HG03558 (cell line): ENCODE data around the gene ANTXR1.

Experiments used
- ATAC-seq: cut with Tn5 transposase; IDR thresholded peaks from one replicate; pipeline ENCODE4 v1.9.1; 2021; ENCODE audit warnings: moderate number of reproducible peaks; ENCODE audit not compliant: unreplicated experiment; ENCODE audit errors: extremely low read depth

The ANTXR1 gene

GRCh38 chr2:69031466-69031865, 18.5 kb downstream of the ANTXR1 start:
- no peak for ATAC-seq

DNA sequence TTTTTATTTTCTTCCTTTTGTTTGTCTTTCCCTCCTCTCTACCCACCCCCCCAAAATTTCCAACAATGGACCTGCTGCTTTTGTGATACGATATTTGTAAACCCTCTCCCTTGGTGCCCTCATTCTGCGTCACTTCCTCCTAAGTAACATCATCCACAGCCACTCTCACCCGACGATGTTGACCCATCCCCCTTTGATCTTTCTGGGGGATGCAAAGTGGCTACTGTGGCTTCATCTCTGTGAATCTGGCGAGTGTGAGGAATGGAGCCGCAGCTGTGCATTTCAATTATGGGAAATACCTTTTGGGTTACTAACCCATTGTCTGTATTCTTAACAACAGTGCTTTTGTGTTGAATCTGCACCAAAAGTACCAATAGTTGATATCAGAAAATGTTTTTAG, 19.4 kb downstream of the ANTXR1 start:
- ATAC-seq: no peak

DNA sequence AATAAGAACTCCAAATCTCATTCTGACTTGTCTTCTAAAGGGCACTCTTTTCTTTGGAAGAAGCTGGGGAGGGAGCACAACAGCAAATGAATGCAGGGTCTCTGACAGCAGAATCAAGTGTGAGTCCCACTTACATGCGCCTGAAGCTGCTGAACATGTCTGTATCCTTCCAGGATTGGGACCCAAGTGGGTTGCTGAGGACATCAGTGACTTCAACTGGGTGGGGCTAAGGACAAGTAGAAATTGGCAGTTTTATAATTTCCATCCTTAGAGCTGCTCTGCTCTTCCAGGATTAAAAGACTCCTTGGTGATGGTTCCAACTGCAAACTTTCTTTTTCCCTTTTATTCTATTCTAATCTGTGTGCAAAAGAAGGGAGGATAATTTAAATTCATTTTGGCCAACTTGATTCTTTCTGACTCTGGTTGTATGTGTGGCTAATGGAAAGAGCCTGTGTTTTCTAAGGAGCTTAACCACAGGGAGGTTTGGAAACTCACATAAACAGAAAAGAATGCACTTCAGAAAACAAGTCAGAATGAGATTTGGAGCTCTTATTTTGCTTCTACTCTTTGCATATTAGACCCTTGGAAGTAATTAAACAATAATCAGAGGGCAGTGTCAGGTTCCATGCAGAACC, 20.6 kb downstream of the ANTXR1 start:
- no peak for ATAC-seq

DNA sequence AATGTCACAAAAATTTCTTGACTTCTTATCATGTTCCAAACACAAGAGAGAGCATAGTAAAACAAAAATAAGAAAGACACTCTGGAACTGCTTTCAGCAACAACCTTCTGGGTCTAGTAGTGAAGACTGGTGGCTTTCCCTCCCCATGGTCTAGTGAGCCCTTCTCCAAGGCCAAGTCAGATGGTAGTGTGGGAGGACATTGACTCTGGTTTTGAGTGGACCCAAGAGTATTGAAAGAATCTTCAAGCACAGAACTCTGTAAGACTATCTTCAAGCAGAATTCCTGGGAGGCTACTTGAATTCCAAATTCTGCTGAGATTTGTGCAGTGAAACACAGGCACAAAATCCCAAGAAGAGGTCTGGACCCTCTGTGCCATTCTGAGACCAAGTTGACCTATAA, 21.1 kb downstream of the ANTXR1 start:
- ATAC-seq: no peak

DNA sequence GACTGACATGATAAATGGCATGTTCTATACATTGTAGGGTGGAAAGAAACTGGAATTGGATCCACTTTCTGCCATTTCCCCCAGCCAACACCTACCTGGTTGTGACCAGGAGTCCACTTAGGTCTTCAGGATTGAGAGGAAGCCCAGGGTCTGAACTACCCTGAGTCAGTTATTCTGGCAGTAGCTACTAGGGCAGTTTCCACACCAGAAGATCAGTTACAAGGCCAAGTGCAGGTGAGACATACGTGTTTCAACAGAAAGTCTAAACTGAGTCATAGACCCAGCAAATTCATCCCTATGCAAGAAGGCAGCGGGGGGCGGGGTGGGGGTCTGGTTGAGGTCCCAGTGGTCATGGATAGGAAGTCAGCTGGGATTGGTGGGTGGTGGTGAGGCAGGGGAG, 21.9 kb downstream of the ANTXR1 start:
- ATAC-seq: no peak

DNA sequence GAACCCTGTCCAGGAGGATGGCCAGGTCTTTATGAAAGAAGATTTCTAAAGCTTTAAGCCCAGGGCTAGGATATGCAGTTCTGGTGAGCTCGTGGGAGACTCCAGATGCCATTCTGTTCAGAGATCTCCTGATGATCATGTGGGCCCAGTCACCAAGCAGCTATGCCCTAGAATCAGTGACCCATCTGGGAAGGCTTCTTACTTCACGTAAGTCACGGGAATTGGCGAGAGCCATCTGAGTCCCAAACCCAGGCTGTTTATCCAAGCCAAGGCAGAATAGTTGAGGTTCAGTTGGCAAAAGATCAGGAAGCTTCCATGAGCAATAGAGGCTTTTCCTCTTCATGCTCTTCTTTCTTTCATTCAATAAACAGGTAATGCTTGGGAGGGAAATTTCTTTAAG, 23.9 kb downstream of the ANTXR1 start:
- ATAC-seq: no peak

- ATAC-seq: no peak
These were observed 28.2 kb downstream of the ANTXR1 start for GRCh38 chr2:69041214-69041613.

GRCh38 chr2:69043736-69044400, 30.9 kb downstream of the ANTXR1 start:
- ATAC-seq: no peak

GRCh38 chr2:69046221-69046662, 33.3 kb downstream of the ANTXR1 start:
- no peak for ATAC-seq

DNA sequence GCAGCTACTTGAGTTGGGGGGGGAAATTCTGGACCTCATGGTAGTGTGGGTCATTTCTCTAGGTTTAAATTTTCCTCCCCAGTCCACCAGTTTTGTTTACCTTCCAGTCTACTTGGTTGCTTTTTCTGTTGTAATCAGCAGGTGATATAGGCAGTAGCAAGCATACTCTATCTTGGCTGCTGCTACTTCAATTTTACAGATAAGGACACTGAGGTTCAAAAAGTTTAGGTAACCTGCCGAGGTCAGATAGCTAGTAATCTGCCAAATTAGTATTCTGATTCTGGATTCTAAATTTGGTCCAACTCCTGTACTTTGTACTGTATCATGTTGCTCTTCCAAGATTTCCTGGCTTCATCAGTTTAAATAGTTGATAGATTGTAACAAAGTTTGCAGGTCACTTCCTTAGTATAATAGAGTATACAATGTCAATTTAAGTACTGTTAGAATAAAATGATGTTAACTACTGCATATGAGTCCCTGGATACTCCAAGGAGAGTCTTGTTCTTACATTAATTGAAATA, 34.7 kb downstream of the ANTXR1 start:
- no peak for ATAC-seq

DNA sequence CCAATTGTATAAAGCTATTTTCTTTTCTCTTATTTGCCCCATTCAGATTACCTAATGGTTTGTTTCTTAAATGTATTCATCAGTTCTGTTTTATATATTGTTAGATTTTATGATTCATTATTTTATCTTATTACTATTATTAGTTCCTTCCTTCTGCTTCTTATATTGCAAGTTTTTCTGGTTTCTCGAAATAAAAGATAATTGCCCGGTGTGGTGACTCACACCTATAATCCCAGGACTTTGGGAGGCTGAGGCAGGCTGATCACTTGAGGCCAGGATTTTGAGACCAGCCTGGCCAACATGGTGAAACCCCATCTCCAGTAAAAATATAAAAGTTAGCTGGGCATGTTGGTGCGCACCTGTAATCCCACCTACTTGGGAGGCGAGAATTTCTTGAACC, 37.8 kb downstream of the ANTXR1 start:
- ATAC-seq: no peak

GRCh38 chr2:69053416-69053965, 40.5 kb downstream of the ANTXR1 start:
- ATAC-seq: no peak

GRCh38 chr2:69054431-69054830, 41.5 kb downstream of the ANTXR1 start:
- peak; percentile 86 for ATAC-seq

- ATAC-seq: no peak
These were observed 42.9 kb downstream of the ANTXR1 start for GRCh38 chr2:69055688-69056470.

DNA sequence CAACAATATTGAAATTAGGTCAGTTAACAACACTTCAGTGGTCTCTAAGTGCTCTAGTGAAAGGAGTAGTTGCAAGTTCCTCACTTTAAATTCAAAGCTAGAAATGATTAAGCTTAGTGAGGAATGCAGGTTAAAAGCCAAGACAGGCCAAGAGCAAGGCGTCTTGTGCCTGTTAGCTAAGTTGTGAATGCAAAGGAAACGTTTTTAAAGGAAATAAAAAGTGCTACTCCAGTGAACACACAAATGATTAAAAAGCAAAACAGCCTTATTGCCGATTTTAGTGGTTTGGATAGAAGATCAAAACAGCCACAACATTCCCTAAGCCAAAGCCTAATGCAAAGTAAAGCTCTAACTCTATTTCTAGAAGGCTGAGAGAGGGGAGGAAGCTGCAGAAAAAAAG, 44.7 kb downstream of the ANTXR1 start:
- ATAC-seq: no peak

DNA sequence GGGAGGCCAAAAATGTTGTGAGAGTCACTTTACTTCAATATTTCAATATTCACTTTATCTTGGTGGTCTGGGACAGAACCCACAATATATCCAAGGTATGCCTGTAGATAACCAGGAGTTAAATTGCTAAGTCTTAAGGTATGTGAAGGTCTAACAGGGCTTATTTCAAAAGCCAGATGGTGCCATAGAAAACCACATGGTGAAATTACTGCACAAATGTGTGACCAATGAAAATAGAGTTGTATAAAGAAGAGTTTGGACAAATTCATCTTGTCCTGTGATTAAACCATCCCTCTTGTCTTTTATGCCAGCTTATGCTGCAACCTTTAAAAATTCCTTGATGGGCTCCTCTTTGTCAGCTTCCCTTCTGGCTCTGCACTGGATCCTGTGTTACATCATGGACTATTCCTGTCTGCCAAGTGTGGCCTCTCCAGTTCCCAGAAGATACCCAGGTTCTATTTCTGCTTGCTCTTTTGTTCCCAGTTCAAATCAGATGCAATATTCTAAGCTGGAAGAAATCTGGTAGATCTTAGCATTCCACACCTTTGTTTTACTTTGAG, 46.8 kb downstream of the ANTXR1 start:
- no peak for ATAC-seq

- ATAC-seq: no peak
These were observed 48.0 kb downstream of the ANTXR1 start for GRCh38 chr2:69060938-69061501.

DNA sequence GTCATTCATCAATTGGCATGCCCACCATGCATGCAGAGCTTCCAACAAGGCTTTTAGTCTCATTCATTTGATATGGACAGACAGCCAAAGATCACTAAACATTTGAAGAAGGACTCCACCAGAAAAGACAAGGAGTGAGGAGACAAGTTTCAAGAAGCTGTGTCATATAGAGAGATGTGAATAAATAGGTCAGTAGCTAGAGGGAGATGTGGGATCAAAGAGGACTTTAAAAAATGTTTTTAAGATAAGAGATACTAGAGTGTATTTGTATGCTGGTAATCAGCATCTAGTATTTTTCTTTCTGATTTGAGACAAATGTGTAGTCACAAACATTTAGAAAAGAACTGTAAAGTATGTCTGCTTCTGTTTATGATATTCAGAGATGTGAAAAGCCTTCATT, 48.5 kb downstream of the ANTXR1 start:
- ATAC-seq: no peak

- no peak for ATAC-seq
These were observed 49.5 kb downstream of the ANTXR1 start for GRCh38 chr2:69062307-69062962.
